ENCODE results near the gene SUDS3.

SUDS3 gene

GRCh38 chr12:118357257-118358007 is 18.9 kb upstream of the SUDS3 start:
- peak; percentile 56 for FAIRE-seq

- FAIRE-seq: peak; percentile 49
Observed at GRCh38 chr12:118358008-118358359, 18.4 kb upstream of the SUDS3 start.

- no peak for FAIRE-seq
Observed at GRCh38 chr12:118358612-118359540, 17.5 kb upstream of the SUDS3 start.

GRCh38 chr12:118359541-118359915 is 16.8 kb upstream of the SUDS3 start:
- FAIRE-seq: no peak

- FAIRE-seq: no peak
Observed at GRCh38 chr12:118361092-118361404, 15.3 kb upstream of the SUDS3 start.

GRCh38 chr12:118361889-118362288 is 14.5 kb upstream of the SUDS3 start:
- no peak for FAIRE-seq

GRCh38 chr12:118368821-118369220 is 7.5 kb upstream of the SUDS3 start:
- no peak for FAIRE-seq

GRCh38 chr12:118370601-118371000 is 5.8 kb upstream of the SUDS3 start:
- FAIRE-seq: no peak

- no peak for FAIRE-seq
Observed at GRCh38 chr12:118371321-118372282, 4.8 kb upstream of the SUDS3 start.

GRCh38 chr12:118372541-118373495 is 3.5 kb upstream of the SUDS3 start, which contains the start of gene TAOK3:
TSS of gene TAOK3 (minus strand) at chr12:118372907. CDS start at chr12:118255567, 117,340 bp downstream.
- no peak for FAIRE-seq

GRCh38 chr12:118373616-118374015 is 2.7 kb upstream of the SUDS3 start:
- FAIRE-seq: no peak

GRCh38 chr12:118374126-118374725 is 2.1 kb upstream of the SUDS3 start:
- FAIRE-seq: no peak

GRCh38 chr12:118374909-118375308 is 1.4 kb upstream of the SUDS3 start:
- FAIRE-seq: no peak

- FAIRE-seq: no peak
Observed at GRCh38 chr12:118375348-118375747, 1.0 kb upstream of the SUDS3 start.

GRCh38 chr12:118377021-118377883 is 897 bp downstream of the SUDS3 start:
- no peak for FAIRE-seq

GRCh38 chr12:118377884-118378470 is 1.6 kb downstream of the SUDS3 start:
- no peak for FAIRE-seq

- FAIRE-seq: no peak
Observed at GRCh38 chr12:118391424-118391823, 15.1 kb downstream of the SUDS3 start.

GRCh38 chr12:118391836-118392235 is 15.5 kb downstream of the SUDS3 start:
- FAIRE-seq: no peak

- no peak for FAIRE-seq
Observed at GRCh38 chr12:118397708-118398440, 21.5 kb downstream of the SUDS3 start.
